Measurements from ENCODE around the gene MGAT1.

DNA sequence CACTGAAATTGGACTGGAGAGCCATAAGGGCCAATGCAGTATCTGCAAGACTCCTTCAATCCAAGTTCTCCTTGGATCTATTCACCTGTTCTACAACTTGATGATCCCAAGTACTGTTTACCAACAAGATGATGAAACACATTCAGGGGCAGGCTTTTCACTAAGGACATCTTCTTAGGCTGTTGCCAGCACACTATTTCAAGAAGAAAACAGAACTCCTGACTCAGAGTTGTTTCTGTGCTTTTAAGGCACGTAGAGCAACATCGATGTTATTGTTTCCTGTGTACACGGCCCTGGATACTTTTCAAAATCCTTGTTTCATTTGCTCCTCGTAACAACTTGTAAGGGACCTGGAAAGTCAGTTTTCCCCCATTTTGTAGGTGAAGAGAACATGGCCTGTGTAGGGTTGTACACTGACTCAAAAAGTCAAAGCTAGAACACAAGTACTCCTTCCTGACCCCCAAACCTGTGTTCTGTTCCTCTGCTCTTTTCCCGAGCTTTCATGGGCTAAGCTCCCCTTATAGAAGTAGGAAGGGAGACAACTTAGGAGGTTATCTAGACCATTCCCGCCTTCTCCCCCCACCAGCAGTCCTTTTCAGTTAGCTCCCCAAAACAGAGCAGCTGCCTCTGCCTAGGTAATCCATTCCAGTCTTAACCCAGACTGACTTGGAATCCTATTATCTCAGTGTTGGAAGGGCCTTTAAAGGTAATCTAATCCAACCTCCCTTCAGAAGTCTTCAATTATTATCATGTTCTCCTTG is 5.2 kb upstream of the MGAT1 start:
- TF ChIP-seq, protein P1, sequence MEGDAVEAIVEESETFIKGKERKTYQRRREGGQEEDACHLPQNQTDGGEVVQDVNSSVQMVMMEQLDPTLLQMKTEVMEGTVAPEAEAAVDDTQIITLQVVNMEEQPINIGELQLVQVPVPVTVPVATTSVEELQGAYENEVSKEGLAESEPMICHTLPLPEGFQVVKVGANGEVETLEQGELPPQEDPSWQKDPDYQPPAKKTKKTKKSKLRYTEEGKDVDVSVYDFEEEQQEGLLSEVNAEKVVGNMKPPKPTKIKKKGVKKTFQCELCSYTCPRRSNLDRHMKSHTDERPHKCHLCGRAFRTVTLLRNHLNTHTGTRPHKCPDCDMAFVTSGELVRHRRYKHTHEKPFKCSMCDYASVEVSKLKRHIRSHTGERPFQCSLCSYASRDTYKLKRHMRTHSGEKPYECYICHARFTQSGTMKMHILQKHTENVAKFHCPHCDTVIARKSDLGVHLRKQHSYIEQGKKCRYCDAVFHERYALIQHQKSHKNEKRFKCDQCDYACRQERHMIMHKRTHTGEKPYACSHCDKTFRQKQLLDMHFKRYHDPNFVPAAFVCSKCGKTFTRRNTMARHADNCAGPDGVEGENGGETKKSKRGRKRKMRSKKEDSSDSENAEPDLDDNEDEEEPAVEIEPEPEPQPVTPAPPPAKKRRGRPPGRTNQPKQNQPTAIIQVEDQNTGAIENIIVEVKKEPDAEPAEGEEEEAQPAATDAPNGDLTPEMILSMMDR (IDR thresholded peaks at IDR 0.05) = no peak
- no peak for TF ChIP-seq POLR2A (IDR thresholded peaks at IDR 0.05)
- TF ChIP-seq POLR2AphosphoS5 (IDR thresholded peaks at IDR 0.05; ENCODE audit: insufficient read depth in 1 of 2, low read depth in 1 of 2) = no peak
